ENCODE measurements around the gene GLIS1. TPM values are rescaled to one million over a fixed set of nuclear protein-coding genes. Genes with fewer than 3 reads are reported as not detected.
"Not testable (repeated sequence)": the region's sequence is repeated elsewhere in the genome, so short reads cannot be mapped to it uniquely, and the experiment has no call there.

The GLIS1 gene
- total RNA-seq, 4 donors from 2014 or later: 0.16 to 0.27 TPM; not detected in 2

DNA sequence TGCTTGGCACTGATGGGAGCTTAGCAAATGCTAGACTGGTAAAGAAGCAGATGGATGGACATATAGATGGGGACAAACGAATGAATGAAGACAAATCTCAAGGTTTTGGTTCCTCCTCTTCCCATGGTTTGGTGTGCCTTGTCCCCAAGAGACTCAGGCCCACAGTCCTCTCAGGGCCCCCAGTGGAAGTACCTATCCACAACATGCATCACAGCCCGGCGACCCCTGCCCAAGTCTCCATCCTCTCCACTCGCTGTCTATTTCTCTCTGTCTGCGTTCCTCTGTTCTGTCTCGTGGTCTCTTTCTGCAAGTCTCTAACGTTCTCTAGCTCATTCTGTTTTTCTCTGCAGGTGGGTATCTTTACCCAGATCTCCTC, 85.8 kb downstream of the GLIS1 start:
- no peak overlapping the region for H3K27ac ChIP-seq
- WGBS, 2 donors (ENCODE audit: low coverage in 1 of 2): 77 to 79% methylated on average over 7 of the region's 7 CpGs
- TF ChIP-seq POLR2A (IDR thresholded peaks at IDR 0.05): no peak
- TF ChIP-seq EP300 (IDR thresholded peaks at IDR 0.05): no peak
- no peak for TF ChIP-seq POLR2AphosphoS5 (IDR thresholded peaks at IDR 0.05)
- TF ChIP-seq, protein P1, sequence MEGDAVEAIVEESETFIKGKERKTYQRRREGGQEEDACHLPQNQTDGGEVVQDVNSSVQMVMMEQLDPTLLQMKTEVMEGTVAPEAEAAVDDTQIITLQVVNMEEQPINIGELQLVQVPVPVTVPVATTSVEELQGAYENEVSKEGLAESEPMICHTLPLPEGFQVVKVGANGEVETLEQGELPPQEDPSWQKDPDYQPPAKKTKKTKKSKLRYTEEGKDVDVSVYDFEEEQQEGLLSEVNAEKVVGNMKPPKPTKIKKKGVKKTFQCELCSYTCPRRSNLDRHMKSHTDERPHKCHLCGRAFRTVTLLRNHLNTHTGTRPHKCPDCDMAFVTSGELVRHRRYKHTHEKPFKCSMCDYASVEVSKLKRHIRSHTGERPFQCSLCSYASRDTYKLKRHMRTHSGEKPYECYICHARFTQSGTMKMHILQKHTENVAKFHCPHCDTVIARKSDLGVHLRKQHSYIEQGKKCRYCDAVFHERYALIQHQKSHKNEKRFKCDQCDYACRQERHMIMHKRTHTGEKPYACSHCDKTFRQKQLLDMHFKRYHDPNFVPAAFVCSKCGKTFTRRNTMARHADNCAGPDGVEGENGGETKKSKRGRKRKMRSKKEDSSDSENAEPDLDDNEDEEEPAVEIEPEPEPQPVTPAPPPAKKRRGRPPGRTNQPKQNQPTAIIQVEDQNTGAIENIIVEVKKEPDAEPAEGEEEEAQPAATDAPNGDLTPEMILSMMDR (IDR thresholded peaks at IDR 0.05): no peak
- no peaks in the 10 kb centered on the region for H3K36me3 ChIP-seq
- no peaks in the 10 kb centered on the region for H3K4me1 ChIP-seq
- H3K4me3 ChIP-seq: no peak overlapping the region
- ATAC-seq: no peak
- H3K9me3 ChIP-seq: no peaks in the 10 kb centered on the region
- H3K27me3 ChIP-seq: peaks cover 13% of the 10 kb centered on the region

DNA sequence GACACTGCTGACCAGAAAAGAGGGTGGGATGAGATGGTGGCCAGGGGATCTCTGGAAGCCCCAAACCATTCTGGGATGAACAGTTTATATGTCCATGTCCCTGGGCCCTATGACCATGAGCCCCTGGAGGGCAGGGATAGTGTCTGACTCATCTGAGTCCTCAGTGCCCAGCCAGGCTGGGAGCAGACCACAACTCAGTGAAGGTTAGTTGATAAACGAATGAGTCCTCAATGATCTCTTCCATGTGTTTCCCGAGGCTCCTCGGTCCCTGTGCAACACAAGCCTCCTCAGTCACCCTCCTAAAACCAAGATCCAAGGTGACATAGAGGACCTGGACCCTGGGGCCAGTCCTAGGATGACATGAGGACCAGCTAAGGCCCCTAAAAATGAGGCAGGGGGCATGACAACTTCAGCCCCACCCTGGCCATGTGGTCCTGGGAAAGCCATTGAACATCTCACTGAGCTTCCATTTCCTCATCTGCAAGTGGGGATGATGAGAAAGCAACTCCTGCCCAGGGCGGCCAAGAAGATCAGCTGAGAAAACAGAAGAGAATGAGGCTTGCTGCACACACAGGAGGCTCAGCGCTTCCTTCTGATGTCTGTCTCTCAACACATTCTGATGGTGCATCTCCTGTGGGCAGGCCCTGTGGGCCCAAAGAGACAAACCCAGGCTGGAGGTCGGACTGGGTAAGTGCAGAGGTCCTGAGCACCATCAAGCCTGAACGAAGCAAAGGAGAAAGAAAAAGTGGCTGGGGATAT, 86.3 kb downstream of the GLIS1 start:
- 69 to 93% methylated on average over 3 to 4 of the region's 7 CpGs for WGBS, 2 donors (ENCODE audit: low coverage in 1 of 2)

GRCh38 chr1:53651356-53651755, 87.6 kb downstream of the GLIS1 start:
- Histone ChIP-seq H3K4me1 (no peaks in the 10 kb centered on the region), H3K27me3 (peaks cover 13% of the 10 kb centered on the region), H3K4me3 (no peak overlapping the region), H3K27ac (no peak overlapping the region), H3K9me3 (no peaks in the 10 kb centered on the region), H3K36me3 (no peaks in the 10 kb centered on the region)
- WGBS, 2 donors (ENCODE audit: low coverage in 1 of 2): 67% methylated on average over 1 of the region's 1 CpG; no CpG with 5 or more reads in 1 of the 2 donors
- TF ChIP-seq EP300 (IDR thresholded peaks at IDR 0.05) (no peak), POLR2A (IDR thresholded peaks at IDR 0.05) (no peak), POLR2AphosphoS5 (IDR thresholded peaks at IDR 0.05) (no peak)
- TF ChIP-seq, protein P1 (IDR thresholded peaks at IDR 0.05): no peak
- no peak for ATAC-seq

More for the DNA sequence above, 86.3 kb downstream of the GLIS1 start:
- H3K4me3 ChIP-seq: no peak overlapping the region
- peaks cover 13% of the 10 kb centered on the region for H3K27me3 ChIP-seq
- no peaks in the 10 kb centered on the region for H3K4me1 ChIP-seq
- H3K27ac ChIP-seq: no peak overlapping the region
- H3K36me3 ChIP-seq: no peaks in the 10 kb centered on the region
- ATAC-seq: no peak
- no peaks in the 10 kb centered on the region for H3K9me3 ChIP-seq
- no peak for TF ChIP-seq POLR2AphosphoS5 (IDR thresholded peaks at IDR 0.05)
- no peak for TF ChIP-seq POLR2A (IDR thresholded peaks at IDR 0.05)
- TF ChIP-seq, protein P1 (IDR thresholded peaks at IDR 0.05): no peak
- no peak for TF ChIP-seq EP300 (IDR thresholded peaks at IDR 0.05)

GRCh38 chr1:53648516-53648915, 90.4 kb downstream of the GLIS1 start:
- H3K4me3 ChIP-seq: no peak overlapping the region
- peaks cover 7% of the 10 kb centered on the region for H3K27me3 ChIP-seq
- TF ChIP-seq, protein P1 (IDR thresholded peaks at IDR 0.05): no peak
- no peak for TF ChIP-seq POLR2AphosphoS5 (IDR thresholded peaks at IDR 0.05)
- no peak for TF ChIP-seq POLR2A (IDR thresholded peaks at IDR 0.05)
- no peak for TF ChIP-seq EP300 (IDR thresholded peaks at IDR 0.05)
- H3K27ac ChIP-seq: no peak overlapping the region
- no peaks in the 10 kb centered on the region for H3K4me1 ChIP-seq
- ATAC-seq: no peak
- no peaks in the 10 kb centered on the region for H3K9me3 ChIP-seq
- H3K36me3 ChIP-seq: no peaks in the 10 kb centered on the region
- 76 to 84% methylated on average over 7 of the region's 7 CpGs for WGBS, 2 donors (ENCODE audit: low coverage in 1 of 2)

DNA sequence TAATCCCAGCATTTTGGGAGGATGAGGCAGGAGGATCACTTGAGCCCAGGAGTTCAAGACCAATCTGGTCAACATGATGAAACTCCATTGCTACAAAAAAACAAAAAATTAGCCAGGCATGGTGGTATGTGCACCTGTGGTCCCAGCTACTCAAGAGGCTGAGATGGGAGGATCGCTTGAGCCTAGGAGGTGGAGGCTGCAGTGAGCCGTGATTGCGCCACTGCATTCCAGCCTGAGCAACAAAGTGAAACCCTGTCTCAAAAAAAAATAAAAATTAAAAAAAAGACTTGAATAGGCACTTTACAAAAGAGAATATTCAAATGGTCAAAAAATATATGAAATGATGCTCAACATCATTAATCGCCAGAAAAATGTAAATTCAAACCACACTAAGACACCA, 91.0 kb downstream of the GLIS1 start:
- H3K9me3 ChIP-seq, H3K4me1 ChIP-seq, ATAC-seq, H3K4me3 ChIP-seq, H3K27me3 ChIP-seq, H3K27ac ChIP-seq, H3K36me3 ChIP-seq: not testable (repeated sequence)
- 85% methylated on average over 4 of the region's 4 CpGs; no CpG with 5 or more reads in 1 of the 2 donors for WGBS, 2 donors (ENCODE audit: low coverage in 1 of 2)
